HG02943 (cell line): ENCODE data around the gene SV2C.
"Not testable (repeated sequence)": the region's sequence is repeated elsewhere in the genome, so short reads cannot be mapped to it uniquely, and the experiment has no call there.

Source experiments
- ATAC-seq: cut with Tn5 transposase; IDR thresholded peaks from one replicate; pipeline ENCODE4 v1.9.1; 2021; ENCODE audit warnings: mild to moderate bottlenecking, low read depth, moderate library complexity; ENCODE audit not compliant: unreplicated experiment

SV2C gene

GRCh38 chr5:76332102-76332501, 248.9 kb downstream of the SV2C start:
- no peak for ATAC-seq

DNA sequence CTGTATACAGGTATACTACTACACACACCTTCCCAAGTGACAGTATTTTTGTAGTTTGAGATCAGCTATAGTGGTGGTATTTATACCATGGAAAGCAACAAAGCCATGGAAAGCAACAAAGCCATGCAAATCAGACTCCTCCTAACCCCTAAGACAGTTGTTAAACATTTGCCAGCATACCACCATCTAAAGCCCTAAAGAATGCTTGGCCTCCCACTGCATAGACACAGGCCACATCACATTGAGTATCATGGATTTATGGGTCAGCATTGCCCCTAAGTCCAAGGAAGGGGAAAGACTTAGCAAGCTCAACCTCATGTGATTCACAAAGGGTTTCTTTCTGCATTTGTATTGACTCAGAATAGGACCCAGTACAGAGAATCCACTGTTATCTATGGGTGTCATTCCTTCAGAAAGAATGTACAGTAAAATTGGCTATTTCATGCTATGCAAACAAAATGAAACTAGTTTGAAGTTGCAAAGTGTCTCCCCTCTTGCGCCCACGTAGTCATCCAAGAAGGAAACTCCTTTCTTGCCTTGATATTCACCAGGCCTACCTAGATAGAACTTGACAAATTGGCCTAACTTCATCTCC, 249.5 kb downstream of the SV2C start:
- ATAC-seq: no peak

- no peak for ATAC-seq
Observed at GRCh38 chr5:76333571-76333970, 250.4 kb downstream of the SV2C start.

GRCh38 chr5:76334574-76334973, 251.4 kb downstream of the SV2C start:
- ATAC-seq: no peak

DNA sequence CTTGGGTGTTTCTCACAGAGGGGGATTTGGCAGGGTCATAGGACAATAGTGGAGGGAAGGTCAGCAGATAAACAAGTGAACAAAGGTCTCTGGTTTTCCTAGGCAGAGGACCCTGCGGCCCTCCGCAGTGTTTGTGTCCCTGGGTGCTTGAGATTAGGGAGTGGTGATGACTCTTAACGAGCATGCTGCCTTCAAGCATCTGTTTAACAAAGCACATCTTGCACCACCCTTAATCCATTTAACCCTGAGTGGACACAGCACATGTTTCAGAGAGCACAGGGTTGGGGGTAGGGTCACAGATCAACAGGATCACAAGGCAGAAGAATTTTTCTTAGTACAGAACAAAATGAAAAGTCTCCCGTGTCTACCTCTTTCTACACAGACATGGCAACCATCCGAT, 252.3 kb downstream of the SV2C start:
- not testable (repeated sequence) for ATAC-seq

DNA sequence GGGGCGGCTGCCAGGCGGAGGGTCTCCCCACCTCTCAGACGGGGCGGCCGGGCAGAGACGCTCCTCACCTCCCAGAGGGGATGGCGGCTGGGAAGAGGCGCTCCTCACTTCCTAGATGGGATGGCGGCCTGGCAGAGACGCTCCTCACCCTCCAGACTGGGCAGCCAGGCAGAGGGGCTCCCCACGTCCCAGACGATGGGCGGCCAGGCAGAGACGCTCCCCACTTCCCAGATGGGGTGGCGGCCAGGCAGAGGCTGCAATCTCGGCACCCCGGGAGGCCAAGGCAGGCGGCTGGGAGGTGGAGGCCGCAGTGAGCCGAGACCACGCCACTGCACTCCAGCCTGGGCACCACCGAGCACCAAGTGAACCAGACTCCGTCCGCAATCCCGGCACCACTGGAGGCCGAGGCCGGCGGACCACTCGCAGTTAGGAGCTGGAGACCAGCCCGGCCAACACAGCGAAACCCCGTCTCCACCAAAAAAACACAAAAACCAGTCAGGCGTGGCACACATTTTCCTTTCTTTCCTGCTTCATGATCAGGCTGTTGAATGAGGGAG, 253.1 kb downstream of the SV2C start:
- ATAC-seq: not testable (repeated sequence)

- peak; percentile 76 for ATAC-seq
Observed at GRCh38 chr5:76337953-76338451, 254.8 kb downstream of the SV2C start.

DNA sequence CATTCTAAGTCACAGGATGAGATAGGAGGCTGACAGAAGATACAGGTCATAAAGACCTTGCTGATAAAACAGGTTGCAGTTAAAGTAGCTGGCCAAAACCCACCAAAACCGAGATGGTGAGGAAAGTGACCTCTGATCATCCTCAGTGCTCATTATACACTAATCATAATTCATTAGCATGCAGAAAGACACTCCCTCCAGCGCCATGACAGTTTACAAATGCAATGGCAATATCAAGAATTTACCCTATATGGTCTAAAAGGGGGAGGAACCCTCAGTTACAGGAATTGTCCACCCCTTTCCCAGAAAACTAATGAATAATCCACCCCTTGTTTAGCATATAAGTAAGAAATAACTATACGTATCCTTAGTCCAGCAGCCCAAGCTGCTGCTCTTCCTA, 256.7 kb downstream of the SV2C start:
- ATAC-seq: no peak

DNA sequence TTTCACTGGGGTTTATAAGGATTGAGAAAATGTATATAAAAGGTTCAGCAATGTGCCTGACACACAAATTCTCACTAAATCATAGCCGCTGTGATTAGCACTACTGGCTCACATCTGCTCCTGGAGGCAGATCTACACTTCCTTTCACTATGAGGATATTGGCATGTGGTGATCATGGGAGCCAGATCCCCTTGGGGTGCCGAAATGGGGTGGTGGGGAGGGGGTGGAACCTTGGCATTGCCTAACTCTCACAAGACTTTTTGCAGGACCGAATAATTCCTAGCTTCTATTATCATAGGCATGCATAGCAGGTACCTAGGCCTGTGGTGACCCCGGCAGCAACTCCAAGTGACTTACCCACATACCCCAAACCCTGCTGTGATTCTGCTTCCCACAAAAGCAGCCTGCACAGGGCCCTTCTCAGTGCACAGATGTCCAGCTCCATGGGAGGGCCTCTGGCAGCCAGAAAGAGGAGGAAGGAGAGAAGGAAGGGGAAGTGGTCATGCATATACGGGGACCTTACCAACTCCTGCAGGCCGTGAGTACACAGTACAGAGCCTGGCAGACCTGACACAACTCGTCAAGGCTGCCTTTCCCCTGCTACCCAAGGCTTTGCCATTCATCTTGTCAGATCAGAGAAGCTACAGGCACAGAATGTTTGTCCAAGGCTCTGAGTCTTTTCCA, 258.6 kb downstream of the SV2C start:
- ATAC-seq: no peak

GRCh38 chr5:76342474-76342873, 259.3 kb downstream of the SV2C start:
- no peak for ATAC-seq

DNA sequence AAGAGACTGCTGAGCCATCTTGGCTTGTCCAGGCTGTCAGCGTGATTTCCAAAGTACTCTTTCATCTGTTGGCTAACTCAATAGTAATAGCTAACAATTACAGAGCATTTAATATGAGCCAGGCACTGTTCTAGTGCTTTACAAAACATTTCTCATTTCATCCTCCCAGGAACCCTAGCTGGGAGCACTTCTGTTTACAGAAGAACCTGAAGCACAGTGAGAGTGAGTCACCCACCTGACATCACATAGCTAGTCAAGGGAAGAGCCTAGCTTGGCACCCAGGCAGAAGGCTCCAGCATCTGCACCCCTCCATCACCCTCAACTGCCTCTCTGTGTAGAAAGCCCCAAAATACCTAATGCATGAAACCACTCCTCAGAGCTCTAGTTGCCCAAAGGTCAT, 262.4 kb downstream of the SV2C start:
- ATAC-seq: no peak

GRCh38 chr5:76351176-76351575, 268.0 kb downstream of the SV2C start:
- peak; percentile 29 for ATAC-seq

- peak; percentile 98 for ATAC-seq
Observed at GRCh38 chr5:76351577-76351976, 268.4 kb downstream of the SV2C start.

- ATAC-seq: no peak
Observed at GRCh38 chr5:76356887-76357286, 273.7 kb downstream of the SV2C start.

DNA sequence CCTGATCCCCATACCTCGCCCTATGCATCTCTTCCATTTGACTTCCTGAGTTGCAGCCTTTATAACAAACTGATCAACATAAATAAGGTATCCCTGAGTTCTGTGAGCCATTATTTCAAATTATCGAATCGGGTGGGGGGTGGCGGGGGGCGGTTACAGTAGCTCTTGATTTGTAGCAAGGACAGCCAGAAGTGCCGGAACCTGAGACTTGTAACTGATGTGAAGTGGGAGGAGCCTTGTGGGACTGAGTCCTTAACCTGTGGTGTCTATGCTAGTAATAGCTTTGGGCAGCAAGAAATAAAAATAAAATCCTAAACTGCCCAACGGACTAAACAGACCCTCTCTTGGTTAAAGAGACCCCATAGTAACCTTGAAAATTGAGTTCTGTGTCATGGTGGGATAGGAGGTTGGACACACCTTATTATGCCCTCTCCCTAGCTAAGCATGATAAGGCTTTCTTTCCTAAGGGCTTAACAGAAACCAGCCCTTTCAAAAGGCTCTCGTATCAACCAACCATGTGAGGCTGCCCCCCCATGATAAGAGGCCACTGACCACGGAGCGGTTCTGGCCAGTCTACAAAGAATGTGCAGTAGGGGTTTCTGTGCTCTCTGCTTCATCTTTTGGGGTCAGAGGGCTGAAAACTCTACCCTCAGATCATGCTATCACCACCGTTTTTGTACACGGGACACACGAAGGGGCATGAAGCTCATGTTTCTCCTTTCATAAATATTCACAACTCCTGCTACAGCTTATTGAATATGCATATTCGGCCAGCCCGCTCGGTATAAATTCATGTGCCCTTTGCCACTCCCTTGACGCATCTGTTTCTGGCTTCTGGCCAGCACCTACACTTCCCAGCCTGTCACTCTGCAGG, 280.4 kb downstream of the SV2C start:
- ATAC-seq: no peak

DNA sequence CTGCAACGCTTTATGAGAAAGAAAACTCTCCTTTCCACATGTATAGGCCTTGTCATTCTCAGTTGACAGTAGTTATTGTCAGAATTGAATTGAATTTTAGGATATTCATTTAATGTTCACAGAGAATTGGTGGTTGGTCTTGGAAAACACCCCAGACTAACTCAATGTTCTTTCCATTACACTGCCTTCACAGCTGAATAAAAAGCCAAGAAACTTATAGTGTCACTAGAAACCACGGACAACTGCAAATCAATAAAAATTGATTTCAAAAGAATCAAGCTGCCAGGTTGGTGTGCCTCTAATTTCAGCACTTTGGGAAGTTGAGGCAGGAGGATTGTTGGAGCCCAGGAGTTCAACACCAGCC, 281.0 kb downstream of the SV2C start:
- ATAC-seq: no peak

- ATAC-seq: no peak
Observed at GRCh38 chr5:76365561-76365960, 282.4 kb downstream of the SV2C start.

DNA sequence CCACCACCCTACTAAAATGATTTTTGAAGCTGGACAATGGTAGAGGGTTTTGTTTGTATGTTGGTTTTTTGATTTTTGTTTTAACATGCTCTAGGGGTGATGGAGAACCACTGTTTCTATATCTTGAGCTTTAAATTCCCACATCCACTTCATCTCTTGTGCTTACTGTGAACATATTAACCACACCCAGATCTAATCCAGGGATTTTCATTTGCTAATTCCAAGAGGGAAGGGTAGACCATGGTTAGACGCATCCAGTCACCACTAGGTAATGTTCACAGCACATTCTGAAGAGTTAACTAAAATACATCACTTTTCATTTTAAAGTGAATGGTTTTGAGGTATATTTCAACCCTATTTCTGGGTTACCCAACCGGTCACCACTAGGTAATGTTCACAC, 283.4 kb downstream of the SV2C start:
- ATAC-seq: no peak

- no peak for ATAC-seq
Observed at GRCh38 chr5:76367623-76368371, 284.6 kb downstream of the SV2C start.

- ATAC-seq: no peak
Observed at GRCh38 chr5:76368941-76369340, 285.8 kb downstream of the SV2C start.
